ENCODE measurements around the gene SRBD1.

SRBD1 gene

DNA sequence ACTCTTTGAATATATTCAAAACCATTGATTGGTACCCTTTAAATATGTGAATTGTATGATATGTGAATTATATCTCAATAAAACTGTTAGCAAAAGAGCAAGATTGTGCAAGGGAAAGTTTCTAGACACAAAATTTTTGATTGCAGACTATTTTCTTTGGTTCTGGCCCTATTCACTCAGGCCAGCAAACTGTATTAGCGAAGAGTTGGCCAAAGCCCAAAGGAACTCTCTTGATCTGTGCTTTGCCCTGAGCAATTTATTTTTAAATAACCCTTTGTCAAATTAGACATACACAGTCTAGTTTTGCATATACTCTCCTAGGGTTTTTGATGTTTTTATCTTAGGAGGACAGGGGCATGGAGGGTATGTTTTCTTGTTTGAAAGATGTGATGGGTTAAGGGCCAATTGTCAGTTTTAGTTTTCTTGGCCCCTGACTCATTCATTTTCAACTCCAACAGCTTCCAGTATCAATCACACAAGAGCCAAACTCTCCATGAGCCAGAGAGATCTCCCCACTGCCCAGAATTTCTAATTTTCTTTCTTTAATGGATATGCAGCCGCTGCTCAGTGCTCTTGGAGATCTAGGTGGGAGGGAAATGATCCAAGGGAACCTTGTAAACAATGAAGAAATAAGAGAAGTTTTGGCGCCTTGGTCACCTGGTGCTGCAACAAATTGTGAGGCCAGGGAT, 231.5 kb downstream of the SRBD1 start:
- no peak for DNase-seq (ENCODE audit: low read depth in 2 of 2)

- DNase-seq (ENCODE audit: low read depth in 2 of 2) = no peak
Measured at GRCh38 chr2:45373534-45373933, 237.5 kb downstream of the SRBD1 start.

DNA sequence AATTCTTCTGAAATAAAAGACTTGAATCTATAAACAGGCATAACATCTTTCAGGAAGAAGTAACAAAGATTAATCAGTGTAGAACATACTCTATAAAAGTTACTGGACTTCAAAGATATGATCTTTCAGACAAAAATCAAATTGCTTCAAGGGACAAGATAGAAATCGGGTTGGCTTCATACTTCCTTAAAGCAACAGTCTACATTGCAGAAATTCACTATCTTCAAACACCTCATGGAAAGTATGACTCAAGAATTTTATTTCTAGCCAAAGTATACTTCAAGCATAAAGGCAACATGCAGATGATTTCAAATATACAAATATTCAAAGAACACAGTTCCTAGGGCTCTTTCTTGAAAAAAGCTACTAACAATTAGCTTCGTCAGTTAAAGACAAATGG, 240.7 kb downstream of the SRBD1 start:
- DNase-seq (ENCODE audit: low read depth in 2 of 2) = no peak

DNA sequence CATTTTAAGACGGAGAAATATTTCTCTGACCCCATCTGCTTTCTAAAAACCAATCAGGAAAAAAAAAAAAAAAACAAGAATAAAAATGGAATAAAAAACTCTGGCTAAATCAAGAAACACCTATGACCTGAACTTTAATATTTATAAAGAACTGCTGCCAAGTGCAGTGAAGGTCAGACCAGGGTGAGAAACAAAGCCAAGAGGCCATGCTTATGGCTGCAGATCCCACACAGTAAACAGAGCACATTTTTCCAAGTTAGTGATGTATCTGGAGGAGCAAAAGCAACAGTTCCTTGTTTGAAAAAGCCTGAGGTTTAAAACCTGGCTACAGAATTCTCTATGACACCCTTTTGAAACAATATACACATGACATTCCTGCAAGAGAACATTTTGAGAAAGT, 242.3 kb downstream of the SRBD1 start:
- no peak for DNase-seq (ENCODE audit: low read depth in 2 of 2)

- no peak for DNase-seq (ENCODE audit: low read depth in 2 of 2)
Measured at GRCh38 chr2:45361666-45362065, 249.4 kb downstream of the SRBD1 start.

- no peak for DNase-seq (ENCODE audit: low read depth in 2 of 2)
Measured at GRCh38 chr2:45354776-45355175, 256.3 kb downstream of the SRBD1 start.

GRCh38 chr2:45353879-45354278, 257.2 kb downstream of the SRBD1 start:
- DNase-seq (ENCODE audit: low read depth in 2 of 2) = no peak

- no peak for DNase-seq (ENCODE audit: low read depth in 2 of 2)
Measured at GRCh38 chr2:45352506-45352905, 258.6 kb downstream of the SRBD1 start.

- no peak for DNase-seq (ENCODE audit: low read depth in 2 of 2)
Measured at GRCh38 chr2:45345331-45346234, 265.5 kb downstream of the SRBD1 start.

DNA sequence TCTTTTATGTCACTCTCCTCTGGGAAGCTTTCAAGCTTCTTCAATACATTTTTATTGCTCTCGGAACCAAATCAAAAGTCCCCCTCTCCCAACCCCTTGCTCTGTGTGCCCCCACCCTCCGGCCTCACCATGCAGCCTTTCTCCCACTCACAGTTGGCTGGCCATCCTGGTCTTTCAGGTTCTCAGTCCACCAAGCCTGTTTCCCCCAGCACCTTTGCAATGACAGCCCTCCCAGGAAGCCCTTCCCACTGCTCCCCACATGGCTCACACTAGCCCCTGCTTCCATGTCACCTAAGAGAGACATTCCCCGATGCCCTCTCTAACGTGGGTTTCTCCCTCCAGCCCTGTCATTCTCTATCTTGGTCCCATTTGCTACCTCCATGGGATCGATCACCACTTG, 266.6 kb downstream of the SRBD1 start:
- no peak for DNase-seq (ENCODE audit: low read depth in 2 of 2)

- DNase-seq (ENCODE audit: low read depth in 2 of 2) = no peak
Measured at GRCh38 chr2:45344071-45344470, 267.0 kb downstream of the SRBD1 start.

GRCh38 chr2:45343251-45344017, 267.6 kb downstream of the SRBD1 start:
- DNase-seq (ENCODE audit: low read depth in 2 of 2) = no peak

DNA sequence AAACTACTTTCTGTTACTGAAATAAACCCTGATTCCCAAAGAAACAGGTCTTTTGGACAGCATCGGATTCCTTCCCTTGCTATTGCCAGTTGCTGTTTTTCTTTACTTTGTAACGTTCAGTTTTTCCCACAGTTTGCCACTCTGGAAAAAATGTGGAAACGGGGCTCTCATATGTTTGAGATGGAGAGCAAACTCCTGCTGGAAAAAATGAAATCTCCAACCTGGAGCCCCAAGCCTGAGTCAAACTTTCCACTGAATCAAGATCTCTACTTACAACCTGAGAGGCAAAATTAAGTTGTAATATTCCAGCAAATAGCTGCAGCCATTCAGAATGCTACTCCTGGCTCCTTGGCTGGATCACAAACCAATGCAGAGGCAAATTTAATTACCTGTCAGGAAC, 270.7 kb downstream of the SRBD1 start:
- DNase-seq (ENCODE audit: low read depth in 2 of 2) = no peak

DNA sequence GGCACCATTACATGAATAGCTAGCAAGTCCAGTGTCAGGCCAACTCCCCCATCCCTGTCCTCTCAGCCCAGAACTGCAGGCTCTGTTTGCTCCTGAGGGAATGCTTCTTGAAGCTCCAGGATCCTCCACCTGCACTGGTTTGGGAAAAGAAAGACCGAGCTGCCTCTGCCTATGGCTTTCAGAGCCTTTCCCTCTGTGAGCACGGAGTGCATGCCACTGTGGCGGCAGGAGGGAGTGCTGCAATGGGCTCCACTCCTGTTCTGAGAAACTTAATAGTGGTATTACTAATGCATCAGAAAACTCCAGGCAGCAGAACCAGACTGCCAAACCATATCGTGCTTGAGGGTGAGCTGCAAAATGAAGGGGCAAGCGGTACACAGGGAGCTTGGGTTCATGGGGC, 271.8 kb downstream of the SRBD1 start:
- no peak for DNase-seq (ENCODE audit: low read depth in 2 of 2)
